Mesendoderm (in vitro differentiated cells): ENCODE data around the gene TRABD2B.

Source experiments
- DNase-seq: peaks from one replicate; pipeline ENCODE4 v3.0.0; 2013
- H2AK5ac ChIP-seq: 2 replicates; pipeline ENCODE4 v1.6.1; 2013; ENCODE audit warnings: low read length, inconsistent platforms
- H2BK120ac ChIP-seq: 2 replicates; pipeline ENCODE4 v1.6.1; 2013; ENCODE audit warnings: low read depth, mild to moderate bottlenecking, low read length, moderate library complexity, mixed read lengths
- H2BK15ac ChIP-seq: replicated peaks from 2 replicates; pipeline ENCODE4 v1.6.1; 2013; ENCODE audit warnings: low read depth, mild to moderate bottlenecking, moderate library complexity
- H2BK5ac ChIP-seq: 2 replicates; pipeline ENCODE4 v1.6.1; 2013; ENCODE audit warnings: low read length, inconsistent platforms
- H3K18ac ChIP-seq: 2 replicates; pipeline ENCODE4 v1.6.1; 2013; ENCODE audit warnings: mild to moderate bottlenecking, low read length, mixed read lengths
- H3K23ac ChIP-seq: one replicate; pipeline ENCODE4 v1.6.1; 2013; ENCODE audit warnings: low read length
- H3K27ac ChIP-seq: 2 replicates; pipeline ENCODE4 v1.5.1; 2013; ENCODE audit warnings: low read depth, mild to moderate bottlenecking, inconsistent platforms, low read length, moderate library complexity
- H3K27me3 ChIP-seq: 2 replicates; pipeline ENCODE4 v1.6.1; 2013; ENCODE audit warnings: low read length, control low read depth, mild to moderate bottlenecking, inconsistent platforms; ENCODE audit not compliant: insufficient read depth, poor library complexity
- H3K36me3 ChIP-seq: 2 replicates; pipeline ENCODE4 v1.6.1; 2013; ENCODE audit warnings: low read length, inconsistent platforms; ENCODE audit not compliant: control insufficient read depth, insufficient read depth
- H3K4ac ChIP-seq: one replicate; pipeline ENCODE4 v1.6.1; 2013; ENCODE audit warnings: low read depth, mild to moderate bottlenecking, low read length, moderate library complexity
- H3K4me1 ChIP-seq: 2 replicates; pipeline ENCODE4 v1.6.1; 2013; ENCODE audit warnings: low read depth, low read length, inconsistent platforms; ENCODE audit not compliant: control insufficient read depth
- H3K4me2 ChIP-seq: 2 replicates; pipeline ENCODE4 v1.6.1; 2013; ENCODE audit warnings: low read length
- H3K4me3 ChIP-seq: 2 replicates; pipeline ENCODE4 v1.5.1; 2013; ENCODE audit warnings: mild to moderate bottlenecking, low read length
- H3K56ac ChIP-seq: one replicate; pipeline ENCODE4 v1.6.1; 2013; ENCODE audit warnings: low read length
- H3K79me1 ChIP-seq: 2 replicates; pipeline ENCODE4 v1.6.1; 2013; ENCODE audit warnings: low read length, inconsistent platforms
- H3K79me2 ChIP-seq: 2 replicates; pipeline ENCODE4 v1.6.1; 2013; ENCODE audit warnings: mild to moderate bottlenecking, low read length; ENCODE audit not compliant: control insufficient read depth, insufficient read depth
- H3K9ac ChIP-seq: 2 replicates; pipeline ENCODE4 v1.6.1; 2013; ENCODE audit warnings: low read length, inconsistent platforms
- H4K5ac ChIP-seq: one replicate; pipeline ENCODE4 v1.6.1; 2013; ENCODE audit warnings: low read length
- H4K8ac ChIP-seq: one replicate; pipeline ENCODE4 v1.6.1; 2013; ENCODE audit warnings: low read depth, mild to moderate bottlenecking, control low read depth, low read length, moderate library complexity
- WGBS: extraction: QIAGEN DNeasy Blood & Tissue Kit; methylation state at CpG from one replicate; pipeline ENCODE4 v1.1.7; 2013; ENCODE audit warnings: low lambda C conversion rate, missing lambda C conversion rate; ENCODE audit not compliant: insufficient coverage; ENCODE audit errors: extremely low coverage; 5-methylcytosine and 5-hydroxymethylcytosine counted together

The TRABD2B gene

DNA sequence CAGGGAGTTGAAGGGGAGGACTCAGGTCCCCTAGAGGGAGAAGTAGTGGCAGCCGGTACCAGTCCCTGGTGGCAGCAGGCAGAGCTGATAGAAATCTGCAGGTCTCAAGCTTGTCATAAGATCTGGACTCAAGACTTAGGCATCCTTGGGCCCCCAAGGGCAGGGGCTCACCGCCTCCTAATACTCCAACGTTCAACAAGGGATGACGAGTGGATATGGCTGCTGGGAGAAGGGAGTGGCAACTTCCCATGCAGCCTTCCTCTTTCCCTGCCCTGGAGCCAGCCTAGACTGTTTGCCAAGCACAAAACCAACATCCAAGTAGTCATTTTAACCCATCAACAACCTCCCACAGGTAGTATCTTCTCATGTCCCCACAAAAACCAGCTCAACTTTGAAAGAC, 6.9 kb downstream of the TRABD2B start:
- DNase-seq, result no peak
- WGBS, result no CpG with 5 or more reads among the region's 4 CpGs
- Histone ChIP-seq H3K27me3 (peaks cover 2% of the 10 kb centered on the region), H3K9ac (no peak overlapping the region), H3K56ac (no peak overlapping the region), H4K8ac (no peak overlapping the region), H3K4me1 (peaks cover 4% of the 10 kb centered on the region), H3K36me3 (no peaks in the 10 kb centered on the region), H2BK5ac (no peak overlapping the region), H4K5ac (no peak overlapping the region), H2BK15ac (no peak overlapping the region), H2BK120ac (no peak overlapping the region), H3K27ac (no peak overlapping the region), H3K79me2 (peaks cover 2% of the 10 kb centered on the region), H3K18ac (no peak overlapping the region), H3K4me3 (no peak overlapping the region), H2AK5ac (no peak overlapping the region), H3K79me1 (peaks cover 7% of the 10 kb centered on the region), H3K23ac (no peak overlapping the region), H3K4ac (no peak overlapping the region), H3K4me2 (no peak overlapping the region)

DNA sequence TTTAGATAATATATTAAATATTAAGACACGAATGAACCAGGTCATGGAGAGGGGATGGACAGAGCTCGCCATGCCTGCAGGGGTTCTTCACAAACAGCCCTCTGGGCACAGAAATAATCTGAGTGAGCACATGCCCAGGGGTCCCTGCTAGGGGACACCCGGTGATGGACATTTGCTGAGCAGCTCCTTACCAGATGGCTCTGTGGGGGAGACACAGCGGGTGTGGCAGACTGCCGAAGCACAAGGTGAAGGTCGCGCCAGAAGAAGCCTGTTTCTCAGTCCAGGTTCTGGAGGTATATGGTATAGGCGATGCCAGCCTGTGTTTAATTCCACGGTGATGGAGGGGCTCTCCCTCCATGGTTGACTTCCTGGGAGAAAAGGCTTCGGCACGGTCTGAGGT, 9.6 kb downstream of the TRABD2B start:
- DNase-seq, result no peak
- Histone ChIP-seq H3K4me2 (no peak overlapping the region), H3K56ac (no peak overlapping the region), H4K8ac (no peak overlapping the region), H2BK120ac (no peak overlapping the region), H3K79me2 (no peaks in the 10 kb centered on the region), H3K36me3 (no peaks in the 10 kb centered on the region), H4K5ac (no peak overlapping the region), H2AK5ac (no peak overlapping the region), H3K4me3 (no peak overlapping the region), H3K79me1 (peaks cover 4% of the 10 kb centered on the region), H3K23ac (no peak overlapping the region), H2BK5ac (no peak overlapping the region), H3K18ac (no peak overlapping the region), H3K27ac (no peak overlapping the region), H3K4ac (no peak overlapping the region), H3K27me3 (peaks cover 4% of the 10 kb centered on the region), H3K9ac (no peak overlapping the region), H3K4me1 (peaks cover 5% of the 10 kb centered on the region), H2BK15ac (no peak overlapping the region)
- WGBS, result no CpG with 5 or more reads among the region's 11 CpGs

DNA sequence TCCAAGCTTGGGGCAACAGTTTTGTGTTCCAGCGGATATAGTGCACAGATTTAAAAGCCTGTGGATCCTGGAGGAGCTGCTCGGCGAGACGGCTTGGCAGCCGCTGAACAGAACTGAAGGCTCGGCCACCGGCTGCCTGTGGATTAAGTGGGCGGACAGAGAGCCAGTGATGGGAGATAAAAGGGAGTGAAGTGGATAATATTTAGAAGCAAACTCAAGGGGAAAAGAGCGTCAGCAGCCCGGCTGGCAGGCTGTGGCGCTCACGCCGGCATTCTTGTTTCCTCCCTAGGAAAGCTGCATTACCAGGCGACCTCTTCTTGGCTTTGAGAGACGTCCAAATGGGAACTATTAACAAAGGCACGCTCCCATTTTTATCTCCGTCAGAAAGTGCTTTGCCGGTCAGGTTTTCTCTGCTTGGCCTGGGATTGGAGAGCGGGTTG, 10.4 kb downstream of the TRABD2B start:
- Histone ChIP-seq H2AK5ac (no peak overlapping the region), H3K56ac (no peak overlapping the region), H2BK15ac (no peak overlapping the region), H3K4me2 (no peak overlapping the region), H3K79me1 (peaks cover 7% of the 10 kb centered on the region), H4K5ac (no peak overlapping the region), H3K79me2 (no peaks in the 10 kb centered on the region), H3K27ac (no peak overlapping the region), H3K36me3 (no peaks in the 10 kb centered on the region), H3K4me1 (peaks cover 4% of the 10 kb centered on the region), H3K4me3 (no peak overlapping the region), H3K23ac (no peak overlapping the region), H3K9ac (no peak overlapping the region), H2BK5ac (no peak overlapping the region), H4K8ac (no peak overlapping the region), H3K18ac (no peak overlapping the region), H2BK120ac (no peak overlapping the region), H3K27me3 (peaks cover 4% of the 10 kb centered on the region), H3K4ac (no peak overlapping the region)
- DNase-seq, result no peak
- no CpG with 5 or more reads among the region's 19 CpGs for WGBS

DNA sequence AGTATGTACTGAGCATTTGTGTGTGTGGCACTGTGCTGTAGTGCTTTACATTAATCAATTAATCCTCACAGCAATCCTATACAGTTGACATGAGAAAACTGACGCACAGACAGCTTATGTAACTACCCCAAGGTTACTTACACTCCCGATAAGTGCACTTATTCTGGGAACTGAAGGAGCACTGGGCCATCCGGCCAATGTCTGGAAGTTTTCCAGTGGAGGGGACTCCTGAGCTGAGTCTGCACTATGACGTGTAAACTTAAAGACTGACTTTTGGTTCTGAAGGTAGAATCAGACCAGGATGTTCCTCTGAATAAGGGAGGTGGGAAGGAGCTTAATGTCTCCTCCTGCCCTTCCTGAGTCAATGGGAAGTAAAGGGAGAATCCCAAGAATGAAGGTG, 12.2 kb downstream of the TRABD2B start:
- H4K8ac ChIP-seq, result no peak overlapping the region
- H3K79me2 ChIP-seq, result no peaks in the 10 kb centered on the region
- no peak overlapping the region for H3K4me2 ChIP-seq
- no peak overlapping the region for H3K56ac ChIP-seq
- no peak overlapping the region for H2BK120ac ChIP-seq
- no peak overlapping the region for H3K4ac ChIP-seq
- H2AK5ac ChIP-seq, result no peak overlapping the region
- H2BK15ac ChIP-seq, result no peak overlapping the region
- peaks cover 3% of the 10 kb centered on the region for H3K79me1 ChIP-seq
- no peak overlapping the region for H3K23ac ChIP-seq
- WGBS, result no CpG with 5 or more reads among the region's 4 CpGs
- DNase-seq, result no peak
- no peak overlapping the region for H3K9ac ChIP-seq
- H2BK5ac ChIP-seq, result no peak overlapping the region
- no peak overlapping the region for H3K4me3 ChIP-seq
- no peak overlapping the region for H3K18ac ChIP-seq
- H3K4me1 ChIP-seq, result peaks cover 3% of the 10 kb centered on the region
- H3K36me3 ChIP-seq, result no peaks in the 10 kb centered on the region
- no peak overlapping the region for H3K27ac ChIP-seq
- peaks cover 4% of the 10 kb centered on the region for H3K27me3 ChIP-seq
- no peak overlapping the region for H4K5ac ChIP-seq

DNA sequence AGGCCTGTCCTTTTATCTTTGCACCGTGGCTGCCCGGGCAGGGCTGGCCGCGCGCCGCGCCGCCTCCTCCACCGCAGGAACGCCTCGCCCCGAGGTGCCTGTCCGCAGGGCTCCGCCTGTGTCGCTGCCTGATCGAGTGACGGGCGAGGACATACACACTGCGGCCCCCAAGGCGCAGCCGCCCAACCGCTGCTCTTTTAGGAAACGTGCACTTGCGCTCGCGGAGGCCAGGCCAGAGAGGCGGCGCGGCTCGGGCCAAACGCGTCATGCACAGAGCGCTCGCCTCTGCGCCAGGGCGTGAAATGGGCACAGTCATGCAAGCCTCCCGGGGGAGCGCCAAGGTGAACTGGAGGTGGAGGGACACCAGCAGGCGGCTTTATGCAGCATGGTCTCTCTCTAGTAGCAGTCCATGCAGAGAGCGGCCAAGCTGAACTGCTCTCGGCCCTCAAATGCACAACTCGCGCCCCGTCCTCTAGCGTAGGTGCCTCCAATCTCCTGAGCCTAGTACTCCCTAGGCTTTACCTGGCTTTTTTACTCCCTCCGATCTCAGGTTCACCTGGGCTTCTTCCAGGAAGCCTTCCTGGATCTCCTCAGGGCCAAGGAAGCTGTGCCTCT, 12.9 kb downstream of the TRABD2B start:
- H3K4ac ChIP-seq, result no peak overlapping the region
- WGBS, result no CpG with 5 or more reads among the region's 46 CpGs
- H3K27ac ChIP-seq, result no peak overlapping the region
- no peak overlapping the region for H2BK120ac ChIP-seq
- H3K23ac ChIP-seq, result peak overlapping the region; percentile 48
- peaks cover 4% of the 10 kb centered on the region for H3K27me3 ChIP-seq
- no peak overlapping the region for H2BK5ac ChIP-seq
- DNase-seq, result peak; percentile 76
- H3K4me1 ChIP-seq, result peaks cover 3% of the 10 kb centered on the region
- no peak overlapping the region for H2BK15ac ChIP-seq
- H3K56ac ChIP-seq, result peak overlapping the region; percentile 75
- no peak overlapping the region for H4K8ac ChIP-seq
- peaks cover 3% of the 10 kb centered on the region for H3K79me1 ChIP-seq
- no peak overlapping the region for H3K18ac ChIP-seq
- H3K4me3 ChIP-seq, result no peak overlapping the region
- no peaks in the 10 kb centered on the region for H3K36me3 ChIP-seq
- no peaks in the 10 kb centered on the region for H3K79me2 ChIP-seq
- H3K9ac ChIP-seq, result peak overlapping the region; percentile 51
- no peak overlapping the region for H2AK5ac ChIP-seq
- H4K5ac ChIP-seq, result no peak overlapping the region
- peak overlapping the region; percentile 19 for H3K4me2 ChIP-seq

DNA sequence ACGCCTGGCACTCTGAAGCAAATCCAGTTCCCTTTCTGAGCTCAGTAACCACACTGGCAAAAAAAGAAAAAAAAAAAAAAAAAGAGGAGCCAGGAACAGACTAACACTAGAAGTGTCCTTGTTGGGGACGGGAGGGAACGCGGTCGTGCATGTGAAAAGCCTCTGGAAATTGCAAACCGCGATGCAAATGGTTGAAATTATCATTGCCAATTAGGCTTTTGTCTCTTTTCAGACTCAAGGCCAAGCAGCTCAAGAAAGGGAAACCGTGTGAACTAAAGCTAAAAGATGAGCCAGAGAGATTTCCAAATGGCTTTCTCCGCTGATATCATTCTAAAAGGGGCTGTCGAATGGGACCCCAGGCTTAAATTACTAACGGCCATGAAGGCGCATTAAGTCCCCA, 13.5 kb downstream of the TRABD2B start:
- no peak overlapping the region for H3K27ac ChIP-seq
- no peak overlapping the region for H4K5ac ChIP-seq
- H3K18ac ChIP-seq, result no peak overlapping the region
- H3K56ac ChIP-seq, result peak overlapping the region; percentile 3
- WGBS, result no CpG with 5 or more reads among the region's 12 CpGs
- H3K4me1 ChIP-seq, result peaks cover 3% of the 10 kb centered on the region
- H3K36me3 ChIP-seq, result no peaks in the 10 kb centered on the region
- H3K9ac ChIP-seq, result no peak overlapping the region
- no peak overlapping the region for H4K8ac ChIP-seq
- H2AK5ac ChIP-seq, result no peak overlapping the region
- no peak overlapping the region for H2BK5ac ChIP-seq
- no peak overlapping the region for H2BK120ac ChIP-seq
- H3K79me2 ChIP-seq, result no peaks in the 10 kb centered on the region
- H3K27me3 ChIP-seq, result peaks cover 4% of the 10 kb centered on the region
- no peak overlapping the region for H2BK15ac ChIP-seq
- no peak overlapping the region for H3K4ac ChIP-seq
- DNase-seq, result no peak
- H3K23ac ChIP-seq, result no peak overlapping the region
- peak overlapping the region; percentile 0 for H3K4me2 ChIP-seq
- H3K79me1 ChIP-seq, result peaks cover 6% of the 10 kb centered on the region
- no peak overlapping the region for H3K4me3 ChIP-seq
